ENCODE results near the gene MAPKAP1. TPM values are rescaled to one million over a fixed set of nuclear protein-coding genes. Genes with fewer than 3 reads are reported as not detected.

The MAPKAP1 gene
- total and polyA plus RNA-seq, 2 experiments from 2014 or later = 68.5 to 74.5 TPM

- H3K27ac ChIP-seq = no peak overlapping the region
- no peak overlapping the region for H3K4me2 ChIP-seq (ENCODE audit: unreplicated experiment)
- in situ Hi-C loops (cut with MboI) = no loop called here
- peaks cover 35% of the 10 kb centered on the region for H3K4me1 ChIP-seq (ENCODE audit: insufficient read depth)
- H3K9me2 ChIP-seq (ENCODE audit: insufficient read depth) = no peaks in the 10 kb centered on the region
- peaks cover 36% of the 10 kb centered on the region for H3F3A ChIP-seq (ENCODE audit: insufficient read depth)
- TF ChIP-seq EZH2phosphoT487 (IDR thresholded peaks at IDR 0.05; ENCODE audit: insufficient read depth, low read depth) = no peak
- no peak for TF ChIP-seq EZH2 (IDR thresholded peaks at IDR 0.05; ENCODE audit: insufficient read depth, poor library complexity, severe bottlenecking)
- H3K9me3 ChIP-seq (ENCODE audit: low read depth) = no peaks in the 10 kb centered on the region
- H3K79me2 ChIP-seq (ENCODE audit: insufficient read depth) = peaks cover 93% of the 10 kb centered on the region
- 0 out of 2 replicates have a peak, but pooled peaks cover 6% of the 10 kb centered on the region for H3K36me3 ChIP-seq (ENCODE audit: low read depth)
- H2AFZ ChIP-seq = no peak overlapping the region
- no peaks in the 10 kb centered on the region for H3K27me3 ChIP-seq (replicated peaks; ENCODE audit: insufficient read depth)
- no peaks in the 10 kb centered on the region for H4K20me1 ChIP-seq (ENCODE audit: insufficient read depth)
- no peak overlapping the region for H3K9ac ChIP-seq
- no peak overlapping the region for H3K4me3 ChIP-seq
- 89 to 92% methylated on average over 8 of the region's 8 CpGs for WGBS, 2 experiments (ENCODE audit: low coverage in 1 of 2, low lambda C conversion rate in 2 of 2, missing lambda C conversion rate in 2 of 2)
- DNase-seq = no peak
Measured at GRCh38 chr9:125679597-125680189, 27.3 kb downstream of the MAPKAP1 start.

DNA sequence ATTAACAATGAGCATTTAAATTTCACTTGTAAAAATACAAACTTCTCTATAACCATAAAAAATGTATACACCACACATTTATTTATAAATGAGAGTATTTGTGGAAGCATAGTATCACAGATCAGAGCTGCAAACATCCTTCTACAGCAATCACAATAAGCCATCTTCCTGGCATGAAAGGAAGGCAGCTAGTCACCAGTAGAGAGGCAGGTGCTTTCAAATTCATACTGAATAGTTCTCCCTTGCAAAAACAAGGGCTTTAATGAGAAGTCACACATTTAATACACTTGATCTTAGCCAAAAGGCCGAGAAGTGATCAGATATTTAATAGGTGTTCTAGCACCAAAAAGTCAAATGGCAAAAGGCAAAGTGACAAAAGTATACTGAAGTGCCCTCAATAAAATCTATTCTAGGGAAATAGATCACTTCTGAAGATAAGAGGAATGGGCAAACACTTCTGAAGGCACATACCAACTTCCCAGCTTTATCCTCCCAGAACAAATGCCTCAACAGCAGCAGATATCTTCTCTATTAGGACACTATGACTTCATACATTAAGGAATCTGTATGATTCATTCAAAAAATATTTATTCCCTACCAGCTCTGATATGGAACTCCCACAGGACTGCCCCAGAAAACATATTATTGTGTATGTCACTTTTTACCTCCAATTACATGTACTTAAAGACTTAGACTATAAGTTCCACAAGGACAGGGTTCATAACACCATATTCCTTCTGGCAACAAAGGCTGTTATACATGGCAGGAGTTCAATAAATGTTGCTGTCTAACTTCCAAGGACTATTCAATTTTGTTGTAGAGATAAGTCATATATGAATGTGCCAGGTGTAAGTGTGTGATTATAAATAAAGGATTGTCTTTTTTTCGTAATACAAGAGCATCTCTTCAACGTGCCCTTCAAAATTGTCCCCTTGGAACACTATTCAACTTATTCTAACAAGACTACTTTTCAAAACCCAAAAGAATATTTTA is 31.7 kb downstream of the MAPKAP1 start:
- Histone ChIP-seq H3K4me3 (peak overlapping the region; percentile 11; the same call in 1 of the 2 replicates), H3F3A (ENCODE audit: insufficient read depth) (peaks cover 22% of the 10 kb centered on the region), H3K27me3 (replicated peaks; ENCODE audit: insufficient read depth) (no peaks in the 10 kb centered on the region), H3K9ac (no peak overlapping the region), H3K9me3 (ENCODE audit: low read depth) (no peaks in the 10 kb centered on the region), H3K79me2 (ENCODE audit: insufficient read depth) (peaks cover 93% of the 10 kb centered on the region), H3K27ac (peak overlapping the region; percentile 39), H3K36me3 (ENCODE audit: low read depth) (peaks cover 7% of the 10 kb centered on the region; the same call in 1 of the 2 replicates), H4K20me1 (ENCODE audit: insufficient read depth) (no peaks in the 10 kb centered on the region), H3K4me1 (ENCODE audit: insufficient read depth) (peaks cover 25% of the 10 kb centered on the region), H2AFZ (no peak overlapping the region), H3K9me2 (ENCODE audit: insufficient read depth) (no peaks in the 10 kb centered on the region), H3K4me2 (ENCODE audit: unreplicated experiment) (peak overlapping the region; percentile 66)
- in situ Hi-C loops (cut with MboI) = no loop called here
- peak; percentile 82 for DNase-seq
- 77 to 88% methylated on average over 3 of the region's 3 CpGs for WGBS, 2 experiments (ENCODE audit: low coverage in 1 of 2, low lambda C conversion rate in 2 of 2, missing lambda C conversion rate in 2 of 2)
- TF ChIP-seq EZH2 (IDR thresholded peaks at IDR 0.05; ENCODE audit: insufficient read depth, poor library complexity, severe bottlenecking) = no peak
- no peak for TF ChIP-seq EZH2phosphoT487 (IDR thresholded peaks at IDR 0.05; ENCODE audit: insufficient read depth, low read depth)

DNA sequence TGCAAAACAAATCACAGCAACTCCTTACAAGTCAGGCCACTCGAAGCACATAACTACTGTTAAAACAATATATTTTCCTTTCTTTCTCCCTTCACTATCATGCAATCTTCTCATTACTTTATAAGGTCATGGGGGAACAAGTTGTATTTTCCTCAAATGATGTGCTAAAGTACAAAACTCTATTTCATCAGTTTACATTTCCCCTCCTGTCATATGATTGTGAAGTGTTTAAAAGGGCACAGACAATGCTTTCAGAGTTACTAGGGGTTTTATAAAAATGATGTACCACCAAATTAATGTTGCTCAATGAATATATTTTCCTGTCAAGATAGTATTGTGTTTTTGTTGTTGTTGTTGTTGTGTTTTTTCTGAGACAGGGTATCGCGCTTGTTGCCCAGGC is 34.1 kb downstream of the MAPKAP1 start:
- no peak for DNase-seq
- no peak for TF ChIP-seq EZH2phosphoT487 (IDR thresholded peaks at IDR 0.05; ENCODE audit: insufficient read depth, low read depth)
- no peaks in the 10 kb centered on the region for H4K20me1 ChIP-seq (ENCODE audit: insufficient read depth)
- no peaks in the 10 kb centered on the region for H3K27me3 ChIP-seq (replicated peaks; ENCODE audit: insufficient read depth)
- peaks cover 92% of the 10 kb centered on the region for H3K79me2 ChIP-seq (ENCODE audit: insufficient read depth)
- in situ Hi-C loops (cut with MboI) = no loop called here
- WGBS, 2 experiments (ENCODE audit: low coverage in 1 of 2, low lambda C conversion rate in 2 of 2, missing lambda C conversion rate in 2 of 2) = 97% methylated on average over 3 of the region's 3 CpGs
- H3K9ac ChIP-seq = no peak overlapping the region
- H3K4me3 ChIP-seq = no peak overlapping the region
- H3K27ac ChIP-seq = no peak overlapping the region
- no peak overlapping the region for H2AFZ ChIP-seq
- H3K4me1 ChIP-seq (ENCODE audit: insufficient read depth) = peaks cover 25% of the 10 kb centered on the region
- no peaks in the 10 kb centered on the region for H3K9me3 ChIP-seq (ENCODE audit: low read depth)
- no peak overlapping the region for H3K4me2 ChIP-seq (ENCODE audit: unreplicated experiment)
- peaks cover 12% of the 10 kb centered on the region; the same call in 1 of the 2 replicates for H3K36me3 ChIP-seq (ENCODE audit: low read depth)
- peaks cover 22% of the 10 kb centered on the region for H3F3A ChIP-seq (ENCODE audit: insufficient read depth)
- 0 out of 2 replicates have a peak, but pooled peaks cover 1% of the 10 kb centered on the region for H3K9me2 ChIP-seq (ENCODE audit: insufficient read depth)

DNA sequence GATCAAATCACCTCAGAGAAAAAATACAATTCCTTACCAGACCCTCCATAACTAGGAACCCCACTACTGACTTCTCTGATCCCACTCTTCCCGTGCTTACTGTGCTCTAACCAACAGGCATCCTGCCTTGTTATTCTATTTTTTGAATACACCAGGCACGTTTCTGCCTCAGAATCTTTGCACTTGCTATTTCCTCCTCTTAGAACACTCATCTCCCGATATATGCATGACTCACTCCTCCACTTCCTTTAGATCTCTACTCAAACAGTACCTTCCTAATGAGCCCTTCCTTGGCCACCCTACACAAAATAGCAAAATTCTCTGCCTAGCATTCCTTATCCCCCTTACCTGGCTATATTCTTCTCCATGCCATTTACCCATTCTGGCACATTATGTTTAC is 43.9 kb downstream of the MAPKAP1 start:
- WGBS, 2 experiments (ENCODE audit: low coverage in 1 of 2, low lambda C conversion rate in 2 of 2, missing lambda C conversion rate in 2 of 2) = 8 to 10% methylated on average over 3 of the region's 3 CpGs
- peak; percentile 73 for DNase-seq
- H3K27ac ChIP-seq = no peak overlapping the region
- TF ChIP-seq EZH2phosphoT487 (IDR thresholded peaks at IDR 0.05; ENCODE audit: insufficient read depth, low read depth) (no peak), EZH2 (IDR thresholded peaks at IDR 0.05; ENCODE audit: insufficient read depth, poor library complexity, severe bottlenecking) (no peak)
- H3K4me3 ChIP-seq = no peak overlapping the region
- H3K9me2 ChIP-seq (ENCODE audit: insufficient read depth) = 0 out of 2 replicates have a peak, but pooled peaks cover 3% of the 10 kb centered on the region
- H3K9ac ChIP-seq = no peak overlapping the region
- no peak overlapping the region for H3K4me2 ChIP-seq (ENCODE audit: unreplicated experiment)
- in situ Hi-C loops (cut with MboI) = no loop called here
- no peaks in the 10 kb centered on the region for H4K20me1 ChIP-seq (ENCODE audit: insufficient read depth)
- no peaks in the 10 kb centered on the region for H3K9me3 ChIP-seq (ENCODE audit: low read depth)
- H3F3A ChIP-seq (ENCODE audit: insufficient read depth) = peaks cover 32% of the 10 kb centered on the region
- H3K36me3 ChIP-seq (ENCODE audit: low read depth) = no peaks in the 10 kb centered on the region
- peaks cover 58% of the 10 kb centered on the region for H3K79me2 ChIP-seq (ENCODE audit: insufficient read depth)
- H3K4me1 ChIP-seq (ENCODE audit: insufficient read depth) = peaks cover 29% of the 10 kb centered on the region
- no peaks in the 10 kb centered on the region for H3K27me3 ChIP-seq (replicated peaks; ENCODE audit: insufficient read depth)
- H2AFZ ChIP-seq = no peak overlapping the region

All from GM23248 (cell line).